Endodermal cell (in vitro differentiated cells): ENCODE data around the gene DDX49. TPM values are rescaled to one million over a fixed set of nuclear protein-coding genes. Genes with fewer than 3 reads are reported as not detected.
"Not testable (repeated sequence)": the region's sequence is repeated elsewhere in the genome, so short reads cannot be mapped to it uniquely, and the experiment has no call there.

Source experiments
- DNase-seq: peaks from one replicate; pipeline ENCODE4 v3.0.0-alpha.2; 2017
- H3K27ac ChIP-seq: 2 replicates; pipeline ENCODE4 v1.5.1; 2013; ENCODE audit warnings: mild to moderate bottlenecking, low read depth, low read length, moderate library complexity
- H3K27me3 ChIP-seq: 2 replicates; pipeline ENCODE4 v1.6.1; 2013; ENCODE audit warnings: mild to moderate bottlenecking, low read length, moderate library complexity; ENCODE audit not compliant: insufficient read depth, control insufficient read depth, poor library complexity, severe bottlenecking
- H3K36me3 ChIP-seq: 2 replicates; pipeline ENCODE4 v1.7.0; 2013; ENCODE audit warnings: mild to moderate bottlenecking, low read length, moderate library complexity; ENCODE audit not compliant: control insufficient read depth, insufficient read depth
- H3K4me1 ChIP-seq: one replicate; pipeline ENCODE4 v1.7.0; 2013; ENCODE audit warnings: low read length; ENCODE audit not compliant: control insufficient read depth, insufficient read depth
- H3K4me3 ChIP-seq: 2 replicates; pipeline ENCODE4 v1.5.1; 2013; ENCODE audit warnings: mild to moderate bottlenecking, low read length, moderate library complexity
- H3K9ac ChIP-seq: 2 replicates; pipeline ENCODE4 v1.6.1; 2013; ENCODE audit warnings: mild to moderate bottlenecking, low read length, moderate library complexity; ENCODE audit not compliant: poor library complexity, severe bottlenecking; ENCODE audit errors: extremely low read depth
- H3K9me3 ChIP-seq: 2 replicates; pipeline ENCODE4 v1.6.1; 2013; ENCODE audit warnings: mild to moderate bottlenecking, low read length, moderate library complexity; ENCODE audit not compliant: control insufficient read depth
- H3K27ac Mint-ChIP-seq: 2 replicates; pipeline ENCODE4 v1.8.0; 2020; ENCODE audit warnings: mixed read lengths
- H3K27me3 Mint-ChIP-seq: 2 replicates; pipeline ENCODE4 v1.8.0; 2021; ENCODE audit warnings: mild to moderate bottlenecking, mixed read lengths; ENCODE audit not compliant: insufficient read depth
- H3K36me3 Mint-ChIP-seq: 2 replicates; pipeline ENCODE4 v1.8.0; 2020; ENCODE audit warnings: low read depth, mixed read lengths
- H3K4me1 Mint-ChIP-seq: 2 replicates; pipeline ENCODE4 v1.8.0; 2020; ENCODE audit warnings: mixed read lengths
- H3K4me3 Mint-ChIP-seq: 2 replicates; pipeline ENCODE4 v1.8.0; 2020; ENCODE audit warnings: mild to moderate bottlenecking, moderate library complexity, mixed read lengths
- H3K9me3 Mint-ChIP-seq: 2 replicates; pipeline ENCODE4 v1.8.0; 2020; ENCODE audit warnings: mild to moderate bottlenecking, mixed read lengths
- CTCF ChIP-seq: fragments of 200-600 bp; sonication (generic); conservative IDR thresholded peaks from 2 replicates; pipeline ENCODE4 v1.5.0; 2021; ENCODE audit warnings: antibody characterized with exemption, mild to moderate bottlenecking
- WGBS, 2 experiments: methylation state at CpG; one replicate each; pipeline versions ENCODE4 v1.1.5 to v1.1.7; 2013; ENCODE audit warnings: missing lambda C conversion rate in 2 of 2, mixed read lengths in 1 of 2; ENCODE audit not compliant: insufficient coverage in 1 of 2, insufficient read length in 1 of 2; 5-methylcytosine and 5-hydroxymethylcytosine counted together
- total RNA-seq, 2 donors: library from RNA; stranded (reverse); fragmentation: NEBNext Ultra II Directional in 1 of 2; extraction: Animal tissue kit (Norgen Biotek cat#: 25700) in 1 of 2; gene quantifications; 2 replicates in 1 of 2; 3 replicates in 1 of 2; pipeline ENCODE4 v1.2.1, GENCODE V29; 2021

The DDX49 gene
- total RNA-seq, 2 donors from 2014 or later = 30.4 to 37.9 TPM

GRCh38 chr19:18948976-18949356, 29.5 kb downstream of the DDX49 start:
- Mint-ChIP-seq H3K9me3 (no peaks in the 10 kb centered on the region), H3K36me3 (no peaks in the 10 kb centered on the region), H3K4me1 (no peaks in the 10 kb centered on the region), H3K27ac (no peak overlapping the region), H3K27me3 (peaks cover 23% of the 10 kb centered on the region), H3K4me3 (no peak overlapping the region)
- no peaks in the 10 kb centered on the region for H3K4me1 ChIP-seq
- no peaks in the 10 kb centered on the region for H3K36me3 ChIP-seq
- no peak overlapping the region for H3K4me3 ChIP-seq
- TF ChIP-seq CTCF = no peak
- H3K9me3 ChIP-seq = no peaks in the 10 kb centered on the region
- H3K27me3 ChIP-seq = no peaks in the 10 kb centered on the region
- no peak for DNase-seq
- H3K27ac ChIP-seq = no peak overlapping the region
- H3K9ac ChIP-seq = no peak overlapping the region
- 80 to 98% methylated on average over 5 of the region's 5 CpGs for WGBS, 2 experiments

- H3K27me3 Mint-ChIP-seq = peaks cover 16% of the 10 kb centered on the region
- no peak overlapping the region for H3K4me3 Mint-ChIP-seq
- no peaks in the 10 kb centered on the region for H3K9me3 Mint-ChIP-seq
- Histone ChIP-seq H3K27me3 (no peaks in the 10 kb centered on the region), H3K9ac (no peak overlapping the region), H3K4me3 (no peak overlapping the region), H3K4me1 (no peaks in the 10 kb centered on the region), H3K9me3 (no peaks in the 10 kb centered on the region), H3K36me3 (no peaks in the 10 kb centered on the region), H3K27ac (no peak overlapping the region)
- DNase-seq = no peak
- no peak for TF ChIP-seq CTCF
- no peak overlapping the region for H3K27ac Mint-ChIP-seq
- no peaks in the 10 kb centered on the region for H3K36me3 Mint-ChIP-seq
- WGBS, 2 experiments = 88 to 100% methylated on average over 1 to 3 of the region's 3 CpGs
- H3K4me1 Mint-ChIP-seq = no peaks in the 10 kb centered on the region
Observed at GRCh38 chr19:18949858-18950257, 30.3 kb downstream of the DDX49 start.

GRCh38 chr19:18951721-18952281, 32.3 kb downstream of the DDX49 start:
- Mint-ChIP-seq H3K9me3 (no peaks in the 10 kb centered on the region), H3K4me1 (no peaks in the 10 kb centered on the region), H3K4me3 (no peak overlapping the region), H3K27me3 (peaks cover 6% of the 10 kb centered on the region), H3K36me3 (no peaks in the 10 kb centered on the region), H3K27ac (no peak overlapping the region)
- H3K4me1 ChIP-seq = no peaks in the 10 kb centered on the region
- no peak overlapping the region for H3K9ac ChIP-seq
- no peaks in the 10 kb centered on the region for H3K36me3 ChIP-seq
- 88 to 89% methylated on average over 3 to 7 of the region's 7 CpGs for WGBS, 2 experiments
- H3K27me3 ChIP-seq = no peaks in the 10 kb centered on the region
- no peak for TF ChIP-seq CTCF
- H3K27ac ChIP-seq = no peak overlapping the region
- DNase-seq = no peak
- no peak overlapping the region for H3K4me3 ChIP-seq
- H3K9me3 ChIP-seq = no peaks in the 10 kb centered on the region

- not testable (repeated sequence) for H3K36me3 ChIP-seq, H3K4me3 ChIP-seq, H3K4me1 ChIP-seq, H3K9ac ChIP-seq, H3K9me3 ChIP-seq, H3K27ac ChIP-seq, H3K27me3 ChIP-seq, H3K4me1 Mint-ChIP-seq, DNase-seq, H3K36me3 Mint-ChIP-seq, H3K4me3 Mint-ChIP-seq, H3K9me3 Mint-ChIP-seq, H3K27ac Mint-ChIP-seq
- H3K27me3 Mint-ChIP-seq = peaks cover 12% of the 10 kb centered on the region
- WGBS, 2 experiments = 80 to 86% methylated on average over 10 to 17 of the region's 17 CpGs
Observed at GRCh38 chr19:18952364-18953003, 33.0 kb downstream of the DDX49 start.
